Ectodermal cell (in vitro differentiated cells): Measurements from ENCODE around the gene KHSRP.

Source experiments
- H3K27ac ChIP-seq: 2 replicates; pipeline ENCODE4 v1.7.0; 2013; ENCODE audit warnings: mild to moderate bottlenecking, low read depth, low read length; ENCODE audit not compliant: insufficient read depth, poor library complexity, severe bottlenecking
- H3K27me3 ChIP-seq: 2 replicates; pipeline ENCODE4 v1.7.0; 2013; ENCODE audit warnings: mild to moderate bottlenecking, low read length; ENCODE audit not compliant: insufficient read depth, control insufficient read depth, poor library complexity, severe bottlenecking
- H3K36me3 ChIP-seq: one replicate; pipeline ENCODE4 v1.7.0; 2013; ENCODE audit warnings: low read length; ENCODE audit not compliant: control insufficient read depth, insufficient read depth
- H3K4me1 ChIP-seq: one replicate; pipeline ENCODE4 v1.7.0; 2013; ENCODE audit warnings: low read length; ENCODE audit not compliant: control insufficient read depth, insufficient read depth
- H3K4me3 ChIP-seq: 2 replicates; pipeline ENCODE4 v1.7.0; 2013; ENCODE audit warnings: low read depth, low read length, control low read depth; ENCODE audit not compliant: insufficient read depth
- H3K9me3 ChIP-seq: 2 replicates; pipeline ENCODE4 v1.7.0; 2013; ENCODE audit warnings: mild to moderate bottlenecking, low read length, moderate library complexity; ENCODE audit not compliant: control insufficient read depth
- WGBS, 2 experiments: methylation state at CpG; one replicate each; pipeline ENCODE4 v1.1.7; 2013; ENCODE audit warnings: missing lambda C conversion rate in 2 of 2; 5-methylcytosine and 5-hydroxymethylcytosine counted together

The KHSRP gene

GRCh38 chr19:6392221-6393073 lies 32.2 kb downstream of the KHSRP start:
- Histone ChIP-seq H3K27ac (no peak overlapping the region), H3K27me3 (no peaks in the 10 kb centered on the region), H3K4me3 (peak overlapping the region; percentile 77), H3K4me1 (peaks cover 3% of the 10 kb centered on the region), H3K9me3 (no peaks in the 10 kb centered on the region), H3K36me3 (peaks cover 8% of the 10 kb centered on the region)
- 8 to 10% methylated on average over 30 of the region's 30 CpGs for WGBS, 2 experiments

- H3K36me3 ChIP-seq, result peaks cover 20% of the 10 kb centered on the region
- H3K27me3 ChIP-seq, result no peaks in the 10 kb centered on the region
- no peak overlapping the region for H3K4me3 ChIP-seq
- WGBS, 2 experiments, result 95 to 97% methylated on average over 19 of the region's 19 CpGs
- no peak overlapping the region for H3K27ac ChIP-seq
- H3K9me3 ChIP-seq, result no peaks in the 10 kb centered on the region
- peaks cover 3% of the 10 kb centered on the region for H3K4me1 ChIP-seq
Measured at GRCh38 chr19:6387372-6387771, 37.2 kb downstream of the KHSRP start.

GRCh38 chr19:6384381-6384780 lies 40.2 kb downstream of the KHSRP start:
- WGBS, 2 experiments, result 90 to 96% methylated on average over 4 of the region's 4 CpGs
- Histone ChIP-seq H3K27ac (no peak overlapping the region), H3K27me3 (no peaks in the 10 kb centered on the region), H3K9me3 (no peaks in the 10 kb centered on the region), H3K4me3 (no peak overlapping the region), H3K4me1 (no peaks in the 10 kb centered on the region), H3K36me3 (peaks cover 43% of the 10 kb centered on the region)

- Histone ChIP-seq H3K9me3 (no peaks in the 10 kb centered on the region), H3K36me3 (peaks cover 43% of the 10 kb centered on the region), H3K27ac (no peak overlapping the region), H3K4me3 (no peak overlapping the region), H3K27me3 (no peaks in the 10 kb centered on the region), H3K4me1 (no peaks in the 10 kb centered on the region)
- 97% methylated on average over 19 of the region's 19 CpGs for WGBS, 2 experiments
Measured at GRCh38 chr19:6383188-6383587, 41.4 kb downstream of the KHSRP start.

GRCh38 chr19:6381030-6381750 lies 43.4 kb downstream of the KHSRP start:
- Histone ChIP-seq H3K36me3 (peaks cover 34% of the 10 kb centered on the region), H3K27ac (no peak overlapping the region), H3K4me3 (no peak overlapping the region), H3K4me1 (no peaks in the 10 kb centered on the region), H3K27me3 (no peaks in the 10 kb centered on the region), H3K9me3 (no peaks in the 10 kb centered on the region)
- WGBS, 2 experiments, result 95% methylated on average over 40 of the region's 40 CpGs

- WGBS, 2 experiments, result 96% methylated on average over 3 of the region's 3 CpGs
- H3K4me3 ChIP-seq, result no peak overlapping the region
- no peak overlapping the region for H3K27ac ChIP-seq
- H3K27me3 ChIP-seq, result no peaks in the 10 kb centered on the region
- H3K36me3 ChIP-seq, result peaks cover 38% of the 10 kb centered on the region
- H3K9me3 ChIP-seq, result no peaks in the 10 kb centered on the region
- H3K4me1 ChIP-seq, result no peaks in the 10 kb centered on the region
Measured at GRCh38 chr19:6379744-6380143, 44.9 kb downstream of the KHSRP start.

- Histone ChIP-seq H3K9me3 (no peaks in the 10 kb centered on the region), H3K27ac (peak overlapping the region; percentile 23), H3K4me1 (no peaks in the 10 kb centered on the region), H3K4me3 (no peak overlapping the region), H3K36me3 (peaks cover 39% of the 10 kb centered on the region), H3K27me3 (no peaks in the 10 kb centered on the region)
- 92 to 94% methylated on average over 9 of the region's 9 CpGs for WGBS, 2 experiments
Measured at GRCh38 chr19:6378486-6378885, 46.1 kb downstream of the KHSRP start.

- Histone ChIP-seq H3K27me3 (no peaks in the 10 kb centered on the region), H3K4me1 (no peaks in the 10 kb centered on the region), H3K9me3 (no peaks in the 10 kb centered on the region), H3K36me3 (peaks cover 39% of the 10 kb centered on the region), H3K27ac (no peak overlapping the region), H3K4me3 (no peak overlapping the region)
- WGBS, 2 experiments, result 85 to 88% methylated on average over 6 of the region's 6 CpGs
Measured at GRCh38 chr19:6378041-6378440, 46.6 kb downstream of the KHSRP start.

- WGBS, 2 experiments, result 90 to 92% methylated on average over 19 of the region's 19 CpGs
- H3K27ac ChIP-seq, result no peak overlapping the region
- H3K9me3 ChIP-seq, result no peaks in the 10 kb centered on the region
- peaks cover 33% of the 10 kb centered on the region for H3K36me3 ChIP-seq
- no peaks in the 10 kb centered on the region for H3K4me1 ChIP-seq
- H3K4me3 ChIP-seq, result no peak overlapping the region
- H3K27me3 ChIP-seq, result no peaks in the 10 kb centered on the region
Measured at GRCh38 chr19:6376512-6377190, 48.0 kb downstream of the KHSRP start.

- H3K9me3 ChIP-seq, result no peaks in the 10 kb centered on the region
- no peaks in the 10 kb centered on the region for H3K4me1 ChIP-seq
- no peak within 1 kb of the TSS for H3K27ac ChIP-seq
- H3K4me3 ChIP-seq, result no peak within 1 kb of the TSS
- no peaks in the 10 kb centered on the region for H3K27me3 ChIP-seq
- peaks cover 22% of the 10 kb centered on the region for H3K36me3 ChIP-seq
- 92 to 93% methylated on average over 25 of the region's 25 CpGs for WGBS, 2 experiments
Measured at GRCh38 chr19:6375411-6376010, 49.1 kb downstream of the KHSRP start, which contains the start of gene PSPN. TSS of gene PSPN (minus strand) at chr19:6375933. CDS start at chr19:6375849, 84 bp downstream.
